Activated naive CD4-positive, alpha-beta T cell treated with anti-CD3 and anti-CD28 coated beads, Interleukin-2, amount 50 U/mL, for 16 hours (primary cell): ENCODE measurements around the gene LDLR.
"Not testable (repeated sequence)": the region's sequence is repeated elsewhere in the genome, so short reads cannot be mapped to it uniquely, and the experiment has no call there.

Experiments used
- DNase-seq: peaks from one replicate; pipeline ENCODE4 v3.0.0-alpha.2; 2020

LDLR gene

GRCh38 chr19:11108746-11109145 is 19.5 kb downstream of the LDLR start:
- no peak for DNase-seq

- no peak for DNase-seq
These were observed 22.0 kb downstream of the LDLR start for GRCh38 chr19:11111117-11111770.

DNA sequence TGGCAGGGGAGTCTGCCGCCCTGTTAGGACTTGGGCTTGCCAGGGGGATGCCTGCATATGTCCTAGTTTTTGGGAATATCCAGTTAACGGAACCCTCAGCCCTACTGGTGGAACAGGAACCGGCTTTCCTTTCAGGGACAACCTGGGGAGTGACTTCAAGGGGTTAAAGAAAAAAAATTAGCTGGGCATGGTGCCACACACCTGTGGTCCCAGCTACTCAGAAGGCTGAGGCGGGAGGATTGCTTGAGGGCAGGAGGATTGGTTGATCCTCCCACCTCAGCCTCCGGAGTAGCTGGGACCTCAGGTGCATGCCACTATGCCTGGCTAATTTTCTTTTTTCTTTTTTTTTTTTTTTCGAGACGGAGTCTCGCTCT is 22.5 kb downstream of the LDLR start:
- DNase-seq = no peak

DNA sequence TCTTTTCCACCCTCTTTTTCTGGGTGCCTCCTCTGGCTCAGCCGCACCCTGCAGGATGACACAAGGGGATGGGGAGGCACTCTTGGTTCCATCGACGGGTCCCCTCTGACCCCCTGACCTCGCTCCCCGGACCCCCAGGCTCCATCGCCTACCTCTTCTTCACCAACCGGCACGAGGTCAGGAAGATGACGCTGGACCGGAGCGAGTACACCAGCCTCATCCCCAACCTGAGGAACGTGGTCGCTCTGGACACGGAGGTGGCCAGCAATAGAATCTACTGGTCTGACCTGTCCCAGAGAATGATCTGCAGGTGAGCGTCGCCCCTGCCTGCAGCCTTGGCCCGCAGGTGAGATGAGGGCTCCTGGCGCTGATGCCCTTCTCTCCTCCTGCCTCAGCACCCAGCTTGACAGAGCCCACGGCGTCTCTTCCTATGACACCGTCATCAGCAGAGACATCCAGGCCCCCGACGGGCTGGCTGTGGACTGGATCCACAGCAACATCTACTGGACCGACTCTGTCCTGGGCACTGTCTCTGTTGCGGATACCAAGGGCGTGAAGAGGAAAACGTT is 24.0 kb downstream of the LDLR start:
- DNase-seq = no peak

GRCh38 chr19:11115042-11115441 is 25.8 kb downstream of the LDLR start:
- DNase-seq = no peak

DNA sequence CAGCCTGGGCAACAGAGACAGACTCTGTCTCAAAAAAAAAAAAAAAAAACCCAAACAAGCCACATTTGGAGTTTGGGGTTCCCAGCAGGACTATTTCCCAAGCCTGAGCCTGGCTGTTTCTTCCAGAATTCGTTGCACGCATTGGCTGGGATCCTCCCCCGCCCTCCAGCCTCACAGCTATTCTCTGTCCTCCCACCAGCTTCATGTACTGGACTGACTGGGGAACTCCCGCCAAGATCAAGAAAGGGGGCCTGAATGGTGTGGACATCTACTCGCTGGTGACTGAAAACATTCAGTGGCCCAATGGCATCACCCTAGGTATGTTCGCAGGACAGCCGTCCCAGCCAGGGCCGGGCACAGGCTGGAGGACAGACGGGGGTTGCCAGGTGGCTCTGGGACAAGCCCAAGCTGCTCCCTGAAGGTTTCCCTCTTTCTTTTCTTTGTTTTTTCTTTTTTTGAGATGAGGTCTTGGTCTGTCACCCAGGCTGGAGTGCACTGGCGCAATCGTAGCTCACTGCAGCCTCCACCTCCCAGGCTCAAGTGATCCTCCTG is 26.7 kb downstream of the LDLR start:
- DNase-seq = no peak

GRCh38 chr19:11116507-11116906 is 27.2 kb downstream of the LDLR start:
- DNase-seq = no peak

GRCh38 chr19:11121963-11122362 is 32.7 kb downstream of the LDLR start:
- not testable (repeated sequence) for DNase-seq

GRCh38 chr19:11123114-11123513 is 33.9 kb downstream of the LDLR start:
- DNase-seq = no peak

DNA sequence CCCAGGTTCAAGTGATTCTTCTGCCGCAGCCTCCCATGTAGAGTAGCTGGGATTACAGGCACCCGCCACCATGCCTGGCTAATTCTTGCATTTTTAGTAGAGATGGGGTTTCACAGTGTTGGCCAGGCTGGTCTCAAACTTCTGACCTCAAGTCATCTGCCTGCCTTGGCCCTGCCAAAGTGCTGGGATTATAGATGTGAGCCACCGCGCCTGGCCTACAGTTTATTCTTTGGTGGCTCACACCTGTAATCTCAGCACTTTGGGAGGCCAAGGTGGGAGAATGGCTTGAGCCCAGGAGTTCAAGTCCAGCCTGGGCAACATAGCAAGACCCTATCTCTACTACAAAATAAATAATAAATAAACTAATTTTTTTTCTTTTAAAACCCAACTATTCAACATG is 34.9 kb downstream of the LDLR start:
- DNase-seq = not testable (repeated sequence)

- peak; percentile 73 for DNase-seq
These were observed 36.9 kb downstream of the LDLR start for GRCh38 chr19:11125994-11126685.

GRCh38 chr19:11127905-11128304 is 38.6 kb downstream of the LDLR start:
- no peak for DNase-seq

- peak; percentile 69 for DNase-seq
These were observed 41.7 kb downstream of the LDLR start for GRCh38 chr19:11130824-11131455.

DNA sequence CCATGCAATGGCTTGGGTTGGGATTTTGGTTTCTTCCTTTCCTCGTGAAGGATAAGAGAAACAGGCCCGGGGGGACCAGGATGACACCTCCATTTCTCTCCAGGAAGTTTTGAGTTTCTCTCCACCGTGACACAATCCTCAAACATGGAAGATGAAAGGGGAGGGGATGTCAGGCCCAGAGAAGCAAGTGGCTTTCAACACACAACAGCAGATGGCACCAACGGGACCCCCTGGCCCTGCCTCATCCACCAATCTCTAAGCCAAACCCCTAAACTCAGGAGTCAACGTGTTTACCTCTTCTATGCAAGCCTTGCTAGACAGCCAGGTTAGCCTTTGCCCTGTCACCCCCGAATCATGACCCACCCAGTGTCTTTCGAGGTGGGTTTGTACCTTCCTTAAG is 42.2 kb downstream of the LDLR start:
- DNase-seq = no peak

GRCh38 chr19:11136400-11137101 is 47.3 kb downstream of the LDLR start:
- DNase-seq = no peak

DNA sequence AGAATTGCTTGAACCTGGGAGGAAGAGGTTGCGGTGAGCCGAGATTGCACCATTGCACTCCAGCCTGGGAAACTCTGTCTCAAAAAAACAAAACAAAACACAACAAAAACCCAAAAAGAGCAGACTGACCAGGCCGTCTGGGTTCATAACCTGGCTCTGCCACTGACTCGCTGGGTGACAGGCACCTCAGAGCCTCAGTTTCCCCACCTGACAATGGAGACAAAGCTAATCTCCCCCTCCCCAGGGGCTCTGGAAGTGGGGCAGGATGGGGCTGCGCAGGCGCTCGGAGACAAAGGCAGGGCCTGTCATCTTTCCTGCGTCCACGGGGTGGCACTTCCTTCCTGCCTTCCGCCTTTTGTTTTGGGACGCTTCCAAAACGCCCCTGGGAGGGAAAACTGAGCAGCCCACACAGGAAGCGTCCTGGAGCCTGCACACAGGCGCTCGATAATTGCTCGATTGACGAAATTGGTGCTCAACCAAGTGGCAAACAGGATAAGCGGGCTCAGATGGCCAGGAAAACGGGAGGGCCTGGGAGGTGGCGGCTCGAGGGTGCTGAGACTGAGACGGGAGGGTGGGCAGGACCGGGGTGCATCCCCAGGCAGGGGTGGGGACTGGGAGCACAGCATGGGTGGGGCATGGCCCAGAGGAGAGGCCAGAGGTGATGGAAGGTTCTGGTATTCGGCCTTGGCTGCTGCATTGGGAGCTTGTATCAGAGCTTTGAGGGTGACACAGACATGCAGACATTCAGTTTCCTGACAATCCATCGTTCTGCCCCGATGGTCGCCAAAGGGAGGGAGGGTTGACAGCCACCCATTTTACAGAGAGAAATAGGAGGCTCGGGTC is 48.5 kb downstream of the LDLR start:
- DNase-seq = peak; percentile 51

GRCh38 chr19:11138601-11139300 is 49.5 kb downstream of the LDLR start:
- DNase-seq = no peak

DNA sequence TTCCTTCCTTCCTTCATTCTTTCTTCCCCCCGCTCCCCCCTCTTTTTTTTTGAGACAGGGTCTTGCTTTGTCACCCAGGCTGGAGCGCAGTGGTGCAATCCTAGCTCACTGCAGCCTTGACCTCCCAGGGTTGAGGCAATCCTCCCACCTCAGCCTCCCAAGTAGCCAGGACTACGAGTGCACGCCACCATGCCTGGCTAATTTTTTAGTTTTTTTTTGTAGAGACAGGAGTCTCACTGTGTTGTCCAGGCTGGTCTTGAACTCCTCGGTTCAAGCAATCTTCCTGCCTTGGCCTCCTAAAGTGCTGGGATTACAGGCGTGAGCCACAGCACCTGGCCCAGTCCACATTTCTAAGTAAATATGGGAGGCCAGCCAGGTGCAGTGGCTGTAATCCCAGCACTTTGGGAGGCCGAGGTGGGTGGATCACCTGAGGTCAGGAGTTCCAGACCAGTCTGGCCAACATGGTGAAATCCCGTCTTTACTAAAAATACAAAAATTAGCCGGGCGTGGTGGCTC is 50.8 kb downstream of the LDLR start:
- not testable (repeated sequence) for DNase-seq

DNA sequence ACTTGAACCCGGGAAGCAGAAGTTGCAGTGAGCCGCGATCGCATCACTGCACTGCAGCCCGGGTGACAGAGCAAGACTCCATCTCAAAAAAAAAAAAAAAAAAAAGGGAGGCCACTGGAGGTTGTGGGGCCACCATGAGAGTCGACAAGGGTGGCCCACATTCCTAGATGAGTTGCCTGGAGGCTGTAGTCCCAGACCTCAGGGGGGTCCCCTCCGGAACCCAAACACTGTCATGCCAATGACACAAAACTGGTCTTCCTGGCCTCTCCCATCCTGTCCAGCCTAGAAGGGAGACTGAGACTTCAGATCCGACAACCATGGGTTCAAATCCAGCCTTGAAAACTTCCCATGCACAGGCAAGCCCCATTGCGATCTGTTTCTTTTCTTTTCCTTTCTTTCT is 51.6 kb downstream of the LDLR start:
- no peak for DNase-seq

GRCh38 chr19:11141937-11142527 is 52.8 kb downstream of the LDLR start:
- DNase-seq = no peak
